SK-N-MC (cell line): ENCODE measurements around the gene NAP1L4.
"Not testable (repeated sequence)": the region's sequence is repeated elsewhere in the genome, so short reads cannot be mapped to it uniquely, and the experiment has no call there.

Experiments
- DNase-seq: peaks from one replicate; pipeline ENCODE4 v3.0.0-alpha.2; 2011; ENCODE audit warnings: low read depth, low spot score
- H3K27ac ChIP-seq: fragments of 200-600 bp; sonication (generic); 2 replicates; pipeline ENCODE4 v1.5.1; 2016; ENCODE audit warnings: mixed run types
- H3K36me3 ChIP-seq: fragments of 200-600 bp; sonication (generic); 2 replicates; pipeline ENCODE4 v1.6.1; 2017; ENCODE audit warnings: antibody characterized with exemption, low read length, mixed read lengths; ENCODE audit not compliant: insufficient read depth
- H3K4me3 ChIP-seq: fragments of 200-600 bp; sonication (generic); 2 replicates; pipeline ENCODE4 v1.5.1; 2016
- H3K9ac ChIP-seq: fragments of 200-600 bp; sonication (generic); 2 replicates; pipeline ENCODE4 v1.8.0; 2017; ENCODE audit warnings: mixed run types, mixed read lengths; ENCODE audit not compliant: insufficient read length
- H3K9me3 ChIP-seq: fragments of 200-600 bp; sonication (generic); 2 replicates; pipeline ENCODE4 v1.6.1; 2017; ENCODE audit warnings: low read depth, mild to moderate bottlenecking, antibody characterized with exemption, low read length, moderate library complexity, mixed read lengths
- EZH2 ChIP-seq: fragments of 200-600 bp; sonication (generic); IDR thresholded peaks from one replicate; pipeline ENCODE4 v1.6.1; 2017; ENCODE audit warnings: antibody characterized with exemption
- FOXP2 ChIP-seq: optimal IDR thresholded peaks from 2 replicates; pipeline ENCODE3; 2011; ENCODE audit warnings: mild to moderate bottlenecking, moderate library complexity; ENCODE audit not compliant: insufficient read depth; ENCODE audit errors: extremely low read length, control extremely low read depth
- POLR2AphosphoS5 ChIP-seq: IDR thresholded peaks from 2 replicates; pipeline ENCODE4 v1.6.1; 2012; ENCODE audit warnings: mild to moderate bottlenecking, low read depth, low read length, borderline replicate concordance

The NAP1L4 gene

GRCh38 chr11:2911088-2911784, 80.9 kb downstream of the NAP1L4 start:
- H3K27ac ChIP-seq = no peak overlapping the region
- no peak overlapping the region for H3K4me3 ChIP-seq
- no peak overlapping the region for H3K9ac ChIP-seq
- DNase-seq = no peak
- TF ChIP-seq EZH2 (no peak), FOXP2 (no peak), POLR2AphosphoS5 (no peak)
- H3K9me3 ChIP-seq = no peaks in the 10 kb centered on the region
- H3K36me3 ChIP-seq = no peaks in the 10 kb centered on the region

DNA sequence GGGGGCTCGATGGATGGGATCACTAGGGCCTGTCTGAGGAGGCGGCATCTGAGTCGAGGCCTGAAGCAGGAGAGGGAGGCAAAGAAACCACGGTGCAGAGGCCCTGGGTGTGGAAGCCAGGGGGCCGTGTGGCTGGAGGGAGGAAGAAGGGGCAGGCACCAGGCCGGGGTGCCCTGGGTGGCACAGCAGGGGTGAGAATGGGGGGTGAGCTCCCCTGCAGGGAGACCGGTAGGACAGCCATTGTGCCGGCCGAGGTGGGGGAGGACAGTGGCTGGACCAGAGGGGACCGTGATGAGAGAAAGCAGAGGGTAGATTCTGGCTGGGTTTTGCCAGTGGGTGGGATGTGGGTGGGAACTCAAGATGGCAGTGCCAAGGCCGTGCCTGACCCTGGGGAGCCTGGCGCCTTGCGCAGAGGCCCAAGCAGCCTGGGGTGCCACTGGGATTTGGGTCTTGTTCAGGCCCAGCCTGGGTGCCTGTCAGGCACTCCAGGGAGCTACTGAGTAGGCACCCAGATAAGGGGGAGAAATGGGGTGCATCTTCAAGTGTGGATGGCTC, 81.7 kb downstream of the NAP1L4 start:
- Histone ChIP-seq H3K9ac (no peak overlapping the region), H3K4me3 (no peak overlapping the region), H3K9me3 (no peaks in the 10 kb centered on the region), H3K27ac (no peak overlapping the region), H3K36me3 (no peaks in the 10 kb centered on the region)
- TF ChIP-seq FOXP2 (no peak), EZH2 (no peak), POLR2AphosphoS5 (no peak)
- DNase-seq = no peak

GRCh38 chr11:2909133-2909902, 82.8 kb downstream of the NAP1L4 start:
- H3K36me3 ChIP-seq = no peaks in the 10 kb centered on the region
- TF ChIP-seq EZH2 (no peak), POLR2AphosphoS5 (no peak), FOXP2 (no peak)
- H3K27ac ChIP-seq = no peak overlapping the region
- H3K9ac ChIP-seq = no peak overlapping the region
- H3K9me3 ChIP-seq = no peaks in the 10 kb centered on the region
- no peak overlapping the region for H3K4me3 ChIP-seq
- no peak for DNase-seq

GRCh38 chr11:2908130-2908529, 84.0 kb downstream of the NAP1L4 start:
- no peak for DNase-seq
- H3K4me3 ChIP-seq = no peak overlapping the region
- no peaks in the 10 kb centered on the region for H3K9me3 ChIP-seq
- H3K9ac ChIP-seq = no peak overlapping the region
- no peak for TF ChIP-seq FOXP2
- TF ChIP-seq POLR2AphosphoS5 = no peak
- TF ChIP-seq EZH2 = no peak
- H3K27ac ChIP-seq = no peak overlapping the region
- H3K36me3 ChIP-seq = no peaks in the 10 kb centered on the region

DNA sequence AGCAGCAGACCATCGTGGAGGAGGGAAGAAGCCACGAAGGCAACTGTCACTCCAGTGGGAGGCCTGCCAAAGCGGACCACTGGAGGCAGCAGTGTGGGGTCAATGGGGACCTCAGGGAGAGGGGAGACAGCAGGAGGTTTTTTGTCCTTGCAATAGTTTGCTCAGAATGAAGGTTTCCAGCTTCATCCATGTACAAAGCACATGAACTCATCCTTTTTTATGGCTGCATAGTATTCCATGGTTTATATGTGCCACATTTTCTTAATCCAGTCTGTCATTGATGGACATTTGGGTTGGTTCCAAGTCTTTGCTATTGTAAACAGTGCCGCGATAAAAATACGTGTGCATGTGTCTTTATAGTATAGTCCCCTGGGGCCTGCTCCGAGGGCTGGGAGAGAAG, 86.8 kb downstream of the NAP1L4 start:
- H3K9me3 ChIP-seq, H3K36me3 ChIP-seq, DNase-seq, H3K9ac ChIP-seq, H3K27ac ChIP-seq, H3K4me3 ChIP-seq: not testable (repeated sequence)

GRCh38 chr11:2904153-2905052, 87.7 kb downstream of the NAP1L4 start:
- Histone ChIP-seq H3K9ac (no peak overlapping the region), H3K27ac (no peak overlapping the region)

DNA sequence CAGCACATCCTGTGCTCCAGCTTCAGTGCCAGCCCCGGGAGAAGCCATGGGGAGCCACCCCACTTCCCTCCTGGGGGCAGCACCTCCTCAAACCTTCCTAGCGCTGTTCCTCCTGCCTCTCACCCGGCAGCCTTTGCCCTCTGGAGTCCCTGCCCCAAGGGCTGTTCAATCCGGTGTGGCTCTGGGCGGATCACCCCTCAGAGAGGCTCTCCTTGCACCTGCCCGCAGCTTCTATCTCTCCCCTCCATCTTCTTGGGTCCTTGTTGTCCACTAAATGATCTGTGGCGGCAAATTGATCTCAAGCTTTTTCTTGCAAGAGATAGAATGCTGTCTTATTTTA, 88.5 kb downstream of the NAP1L4 start:
- DNase-seq = no peak
- Histone ChIP-seq H3K4me3 (no peak overlapping the region), H3K9me3 (no peaks in the 10 kb centered on the region), H3K9ac (no peak overlapping the region), H3K36me3 (no peaks in the 10 kb centered on the region), H3K27ac (no peak overlapping the region)
- TF ChIP-seq EZH2 = no peak
- TF ChIP-seq POLR2AphosphoS5 = no peak
- TF ChIP-seq FOXP2 = no peak

More at GRCh38 chr11:2904153-2905052, 87.7 kb downstream of the NAP1L4 start:
- H3K4me3 ChIP-seq = no peak overlapping the region
- TF ChIP-seq EZH2 (no peak), POLR2AphosphoS5 (no peak), FOXP2 (no peak)
- DNase-seq = no peak
- no peaks in the 10 kb centered on the region for H3K36me3 ChIP-seq
- H3K9me3 ChIP-seq = no peaks in the 10 kb centered on the region

DNA sequence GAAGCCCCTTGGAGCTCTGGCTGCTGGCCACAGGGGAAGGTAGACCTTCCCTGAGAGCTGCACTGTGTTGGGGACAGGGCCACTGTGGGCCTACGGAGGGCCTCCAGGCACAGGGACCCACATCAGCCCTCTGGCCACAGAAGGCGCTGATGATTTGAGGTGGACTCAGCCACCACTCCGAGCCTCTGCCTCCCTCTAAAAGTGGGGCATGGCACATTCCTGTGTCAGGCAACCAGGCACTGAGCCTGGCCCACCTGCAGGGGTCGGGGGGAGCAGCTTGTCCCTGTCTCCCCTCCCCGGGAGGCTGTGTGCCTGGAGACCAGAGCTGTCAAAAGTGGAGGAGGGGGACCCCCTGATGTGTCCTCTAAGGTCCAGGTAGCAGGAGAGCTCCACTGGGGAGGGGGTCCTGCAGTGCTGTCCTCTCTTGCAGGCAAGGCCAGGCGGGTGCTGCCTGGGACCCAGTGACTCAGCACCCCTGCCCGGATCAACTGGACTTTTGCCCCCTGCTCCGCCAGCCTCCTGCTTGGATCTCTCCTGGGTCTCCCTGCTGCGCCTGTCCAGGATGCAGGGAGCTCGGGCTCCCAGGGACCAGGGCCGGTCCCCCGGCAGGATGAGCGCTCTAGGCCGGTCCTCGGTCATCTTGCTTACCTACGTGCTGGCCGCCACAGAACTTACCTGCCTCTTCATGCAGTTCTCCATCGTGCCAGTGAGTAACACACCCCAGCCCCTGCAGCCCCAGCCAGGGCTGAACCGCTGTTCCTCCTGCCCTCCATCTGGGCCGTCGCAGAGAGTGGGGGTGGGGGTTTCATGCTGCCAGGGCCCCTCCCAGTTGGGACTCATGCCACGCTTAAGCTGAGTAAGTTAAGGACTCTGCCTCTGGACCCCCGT, 89.1 kb downstream of the NAP1L4 start:
- Histone ChIP-seq H3K9ac (no peak overlapping the region), H3K36me3 (no peaks in the 10 kb centered on the region), H3K9me3 (no peaks in the 10 kb centered on the region), H3K4me3 (peak overlapping the region; percentile 87), H3K27ac (no peak overlapping the region)
- no peak for TF ChIP-seq POLR2AphosphoS5
- TF ChIP-seq EZH2 = no peak
- no peak for DNase-seq
